ENCODE measurements around the gene SCYL1. TPM values are rescaled to one million over a fixed set of nuclear protein-coding genes. Genes with fewer than 3 reads are reported as not detected.

The SCYL1 gene
- total RNA-seq, 2 experiments from 2014 or later, result 56.8 to 62.9 TPM

- no peak for TF ChIP-seq CTCF (conservative IDR thresholded peaks at IDR 0.05; ENCODE audit: low read length)
- no peak for TF ChIP-seq EZH2phosphoT487 (IDR thresholded peaks at IDR 0.05; ENCODE audit: borderline replicate concordance, low read depth, low read length)
- no peaks in the 10 kb centered on the region for H3K9me3 ChIP-seq (ENCODE audit: low read length)
- no peak overlapping the region for H3K4me2 ChIP-seq (ENCODE audit: low read length)
- H3K4me1 ChIP-seq (ENCODE audit: insufficient read depth, low read length, poor library complexity, severe bottlenecking), result peaks cover 20% of the 10 kb centered on the region
- H3K4me3 ChIP-seq (ENCODE audit: low read depth, low read length, poor library complexity, severe bottlenecking), result no peak overlapping the region
- H3K36me3 ChIP-seq (ENCODE audit: insufficient read depth, low read length), result peaks cover 11% of the 10 kb centered on the region; the same call in 1 of the 2 replicates
- no peak overlapping the region for H2AFZ ChIP-seq (ENCODE audit: low read length)
- intact Hi-C loops (cut with micrococcal nuclease; ENCODE audit: unreplicated experiment), result no loop called here
- BruUV-seq (replicated peaks), result TSS peak; percentile 76
- H3K79me2 ChIP-seq (ENCODE audit: insufficient read depth, low read depth, low read length), result no peaks in the 10 kb centered on the region
- H3K9me2 ChIP-seq (ENCODE audit: insufficient read depth, low read length), result no peaks in the 10 kb centered on the region
- POLR2A ChIA-PET, result no interaction called here
- no peaks in the 10 kb centered on the region for H4K20me1 ChIP-seq (ENCODE audit: insufficient read depth, low read length)
- CTCF ChIA-PET (ENCODE audit: unreplicated experiment), result interaction anchor here (0.5 kb wide), 1 partner anchor 9 kb away, joined by 3 read pairs; no protein-coding TSS in a partner anchor
- DNase-seq (ENCODE audit: low spot score), result no peak
- no peak overlapping the region for H3K27ac ChIP-seq (ENCODE audit: low read depth, low read length, poor library complexity, severe bottlenecking)
Measured at GRCh38 chr11:65538232-65538914, 13.5 kb downstream of the SCYL1 start.

GRCh38 chr11:65538915-65539743 lies 14.2 kb downstream of the SCYL1 start:
- ChIA-PET POLR2A (interaction anchor here (0.7 kb wide), 1 partner anchor 46 kb away, joined by 3 read pairs; no protein-coding TSS in a partner anchor), CTCF (ENCODE audit: unreplicated experiment) (interaction anchor here (0.5 kb wide), 3 partner anchors 9 to 264 kb away, joined by 3 to 4 read pairs (median 3); partner anchors contain the start of gene SCYL1)
- DNase-seq (ENCODE audit: low spot score), result no peak
- Histone ChIP-seq H4K20me1 (ENCODE audit: insufficient read depth, low read length) (no peaks in the 10 kb centered on the region), H3K27ac (ENCODE audit: low read depth, low read length, poor library complexity, severe bottlenecking) (no peak overlapping the region), H2AFZ (ENCODE audit: low read length) (no peak overlapping the region), H3K9me3 (ENCODE audit: low read length) (no peaks in the 10 kb centered on the region), H3K4me1 (ENCODE audit: insufficient read depth, low read length, poor library complexity, severe bottlenecking) (peaks cover 20% of the 10 kb centered on the region), H3K79me2 (ENCODE audit: insufficient read depth, low read depth, low read length) (no peaks in the 10 kb centered on the region), H3K4me3 (ENCODE audit: low read depth, low read length, poor library complexity, severe bottlenecking) (peak overlapping the region; percentile 71), H3K36me3 (ENCODE audit: insufficient read depth, low read length) (peaks cover 11% of the 10 kb centered on the region; the same call in 1 of the 2 replicates), H3K4me2 (ENCODE audit: low read length) (peak overlapping the region; percentile 85), H3K9me2 (ENCODE audit: insufficient read depth, low read length) (no peaks in the 10 kb centered on the region)
- TF ChIP-seq CTCF (conservative IDR thresholded peaks at IDR 0.05; ENCODE audit: low read length) (no peak), EZH2phosphoT487 (IDR thresholded peaks at IDR 0.05; ENCODE audit: borderline replicate concordance, low read depth, low read length) (no peak)
- intact Hi-C loops (cut with micrococcal nuclease; ENCODE audit: unreplicated experiment), result no loop called here
- no TSS peak for BruUV-seq (replicated peaks)
